SH-SY5Y (cell line): Measurements from ENCODE around the gene CLDN18.

Experiments
- GATA2 ChIP-seq: IDR thresholded peaks from 2 replicates; pipeline ENCODE4 v1.6.1; 2011; ENCODE audit warnings: mild to moderate bottlenecking, low read depth, low read length
- GATA3 ChIP-seq: IDR thresholded peaks from 2 replicates; pipeline ENCODE4 v1.6.1; 2011; ENCODE audit warnings: low read depth, mild to moderate bottlenecking, low read length, moderate library complexity

- TF ChIP-seq GATA3 (no peak), GATA2 (no peak)
These were observed 38.8 kb upstream of the CLDN18 start for GRCh38 chr3:137970914-137971831.
